Stimulated activated CD4-positive, alpha-beta T cell treated with anti-CD3 and anti-CD28 coated beads, TNF-alpha, amount 100 ng/mL, for 48 hours (primary cell): ENCODE data around the gene PRKAR2A.

Experiments used
- DNase-seq, 3 donors: peaks; one replicate each; pipeline ENCODE4 v3.0.0-alpha.2; 2020; ENCODE audit warnings: low read depth in 3 of 3

Gene PRKAR2A

DNA sequence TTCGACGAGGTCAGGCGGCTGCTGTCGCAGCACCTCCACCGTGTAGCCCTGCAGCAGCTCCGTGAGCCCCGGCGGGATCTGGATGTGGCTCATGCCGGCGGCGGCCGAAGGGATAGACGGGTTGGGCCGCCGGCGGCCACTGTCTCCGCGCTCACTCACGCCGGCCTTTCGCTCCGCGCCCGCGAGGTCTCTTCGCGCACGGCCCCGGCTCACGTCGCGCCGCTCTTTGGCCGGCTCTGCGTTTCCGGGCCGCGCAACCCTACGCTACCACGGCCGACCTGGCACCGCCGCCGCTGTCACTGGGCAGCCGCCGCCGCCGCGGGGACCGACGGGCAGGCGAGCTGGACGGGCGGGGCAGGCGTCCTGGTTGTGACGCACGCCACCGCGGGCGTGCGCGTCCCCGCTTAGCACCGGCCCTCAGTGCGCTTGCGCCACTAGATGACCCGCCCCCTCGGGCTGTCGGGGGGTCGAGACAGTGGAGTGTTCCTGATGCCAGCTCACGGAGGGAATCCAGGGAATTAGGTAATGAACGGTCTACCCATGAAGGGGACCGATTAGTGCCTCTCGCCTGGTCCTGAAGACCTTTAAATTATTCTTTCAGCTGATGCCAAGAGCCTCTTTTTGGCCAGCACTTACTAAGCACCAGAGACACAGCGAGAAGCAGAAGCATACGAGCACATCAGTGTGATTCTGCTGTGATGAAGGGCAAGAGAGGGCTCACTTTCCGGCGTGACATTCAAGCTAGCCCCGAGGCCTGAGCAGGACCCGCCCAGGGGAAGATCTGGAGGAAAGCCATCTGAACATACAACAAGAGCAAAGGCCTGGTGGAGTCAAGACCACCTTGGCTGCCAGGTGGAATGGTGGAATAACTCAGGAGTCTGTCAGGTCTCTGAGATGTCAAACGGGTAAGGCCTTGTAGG lies at the start of gene PRKAR2A:
Gene PRKAR2A (minus strand): TSS at position 371 of the 920 bp plus-strand sequence. CDS start 278 bp downstream, at position 93.
- DNase-seq: peak; percentile 55 to 77 (median 67)

DNA sequence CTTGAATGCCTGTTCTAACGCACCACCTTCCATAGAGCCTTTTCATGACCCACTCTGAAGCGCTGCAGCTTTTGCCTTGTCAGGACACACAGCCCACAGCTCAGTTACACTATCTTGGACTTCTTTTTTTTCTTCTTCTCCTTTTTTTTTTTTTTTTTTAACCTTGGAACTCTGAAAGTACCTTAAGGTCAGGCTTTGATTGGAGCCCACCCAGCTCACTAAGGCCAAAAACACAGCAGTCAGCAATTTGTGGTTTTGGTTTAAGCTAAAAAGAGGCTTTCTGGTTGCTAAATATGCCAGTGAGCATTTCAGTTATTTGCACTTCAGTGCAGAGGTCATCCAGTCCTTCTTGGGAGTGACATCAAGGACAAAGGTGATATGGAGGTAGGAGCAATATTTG lies 49.3 kb upstream of the PRKAR2A start:
- DNase-seq: no peak

DNA sequence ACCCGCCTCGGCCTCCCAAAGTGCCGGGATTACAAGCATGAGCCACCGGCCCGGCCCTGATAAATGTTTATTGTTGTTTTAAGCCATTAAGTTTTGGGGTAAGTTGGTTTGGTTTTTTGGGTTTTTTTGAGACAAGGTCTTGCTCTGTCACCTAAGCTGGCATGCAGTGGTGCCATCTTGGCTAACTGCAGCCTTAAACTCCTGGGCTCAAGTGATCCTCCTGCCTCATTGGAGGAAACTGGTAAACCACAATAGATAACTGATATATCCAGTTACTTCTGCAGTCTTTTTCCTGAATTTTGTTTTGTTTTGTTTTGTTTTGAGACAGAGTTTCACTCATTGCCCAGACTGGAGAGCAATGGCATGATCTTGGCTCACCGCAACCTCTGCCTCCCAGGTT lies 46.8 kb upstream of the PRKAR2A start:
- DNase-seq: no peak

DNA sequence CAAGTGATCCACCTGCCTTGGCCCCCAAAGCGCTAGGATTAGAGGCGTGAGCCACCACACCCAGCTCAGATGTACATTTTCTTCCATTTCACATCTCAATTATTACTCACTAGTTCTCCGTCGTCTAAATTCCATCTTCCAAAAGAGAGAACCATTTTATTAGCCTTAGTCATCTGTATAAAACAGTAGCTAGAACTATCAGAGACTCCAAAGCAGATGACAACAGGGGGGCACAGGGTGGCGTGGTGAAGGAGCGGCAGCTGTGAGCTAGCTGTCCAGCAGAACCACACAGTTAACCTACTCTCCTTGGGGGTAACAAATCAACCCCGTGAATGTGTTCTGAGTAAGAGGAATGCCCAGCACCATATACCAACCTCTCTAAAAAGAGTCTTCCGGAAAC lies 43.9 kb upstream of the PRKAR2A start:
- DNase-seq: no peak

DNA sequence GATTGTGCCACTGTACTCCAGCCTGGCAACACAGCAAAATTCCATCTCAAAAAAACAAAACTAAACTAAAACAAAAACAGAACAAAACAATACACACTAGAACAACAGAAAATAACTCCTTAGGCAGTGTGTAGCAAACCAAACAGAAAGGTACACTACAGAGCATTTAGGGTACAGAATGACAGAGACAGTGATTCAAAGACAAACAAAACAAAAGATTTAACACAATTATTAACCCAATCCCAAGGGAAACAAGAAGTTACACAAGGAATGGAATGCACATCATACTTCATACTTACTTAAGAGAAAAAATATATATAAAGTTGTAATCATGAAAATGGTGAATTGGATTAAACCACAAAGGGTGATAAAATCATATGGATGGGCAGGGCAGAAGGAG lies 38.1 kb upstream of the PRKAR2A start:
- no peak for DNase-seq

DNA sequence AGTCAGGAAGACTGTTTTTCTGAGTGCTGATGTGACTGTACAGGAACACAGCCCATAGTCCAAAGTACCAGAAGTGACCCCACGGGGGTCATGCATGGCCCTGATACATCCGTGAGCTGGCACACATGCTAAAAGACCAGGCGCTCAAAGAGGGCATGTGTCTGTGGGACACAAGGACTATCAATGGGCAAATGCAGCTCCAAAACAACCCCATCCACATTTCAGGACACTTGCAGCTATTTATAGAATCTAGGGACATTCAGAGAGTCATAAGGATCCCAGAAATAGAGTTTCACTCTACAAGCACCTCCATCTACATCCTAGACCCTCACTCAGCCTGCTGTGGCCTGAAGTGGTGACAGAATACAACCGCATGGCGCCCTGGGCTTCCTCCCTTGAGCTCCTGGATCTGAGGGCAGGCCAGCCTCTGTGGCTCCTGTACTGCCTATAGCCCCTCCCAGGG lies 34.0 kb upstream of the PRKAR2A start:
- no peak for DNase-seq

DNA sequence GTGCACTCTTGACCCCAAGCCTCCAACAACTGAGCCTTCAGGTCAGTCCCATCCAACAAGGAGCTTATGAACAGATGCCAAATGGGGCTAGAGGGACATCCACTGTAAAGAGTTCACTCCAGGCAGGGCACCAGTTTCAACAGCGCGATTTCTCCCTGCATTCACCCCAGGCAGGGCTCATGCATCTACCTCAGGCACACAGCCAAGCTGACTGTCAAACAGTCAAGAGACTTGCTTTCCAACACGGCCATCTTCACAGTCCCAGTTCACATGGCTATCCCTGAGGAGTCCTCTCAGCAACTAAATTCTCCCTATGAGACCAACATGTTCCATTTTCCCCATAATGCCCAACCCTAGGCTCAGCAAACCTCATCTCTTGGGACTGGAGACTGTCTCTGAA lies 33.3 kb upstream of the PRKAR2A start:
- DNase-seq: no peak

DNA sequence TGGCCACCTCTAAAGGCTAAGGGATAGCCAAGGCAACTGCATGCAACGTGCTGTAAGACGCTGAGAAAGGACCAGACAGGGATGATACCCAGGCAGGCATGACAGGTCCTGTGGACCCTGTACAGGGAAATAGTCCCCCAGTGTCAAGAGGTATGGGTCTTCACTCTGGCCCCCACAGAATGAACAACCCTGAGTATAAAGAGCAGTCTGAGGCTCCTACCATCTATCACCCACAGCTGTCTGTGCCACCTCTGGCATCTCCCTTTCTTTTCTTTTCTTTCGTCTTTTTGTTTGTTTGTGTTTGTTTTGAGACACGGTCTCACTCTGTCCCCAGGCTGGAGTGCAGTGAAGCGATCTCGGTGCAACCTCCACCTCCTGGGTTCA lies 32.3 kb upstream of the PRKAR2A start:
- no peak for DNase-seq

DNA sequence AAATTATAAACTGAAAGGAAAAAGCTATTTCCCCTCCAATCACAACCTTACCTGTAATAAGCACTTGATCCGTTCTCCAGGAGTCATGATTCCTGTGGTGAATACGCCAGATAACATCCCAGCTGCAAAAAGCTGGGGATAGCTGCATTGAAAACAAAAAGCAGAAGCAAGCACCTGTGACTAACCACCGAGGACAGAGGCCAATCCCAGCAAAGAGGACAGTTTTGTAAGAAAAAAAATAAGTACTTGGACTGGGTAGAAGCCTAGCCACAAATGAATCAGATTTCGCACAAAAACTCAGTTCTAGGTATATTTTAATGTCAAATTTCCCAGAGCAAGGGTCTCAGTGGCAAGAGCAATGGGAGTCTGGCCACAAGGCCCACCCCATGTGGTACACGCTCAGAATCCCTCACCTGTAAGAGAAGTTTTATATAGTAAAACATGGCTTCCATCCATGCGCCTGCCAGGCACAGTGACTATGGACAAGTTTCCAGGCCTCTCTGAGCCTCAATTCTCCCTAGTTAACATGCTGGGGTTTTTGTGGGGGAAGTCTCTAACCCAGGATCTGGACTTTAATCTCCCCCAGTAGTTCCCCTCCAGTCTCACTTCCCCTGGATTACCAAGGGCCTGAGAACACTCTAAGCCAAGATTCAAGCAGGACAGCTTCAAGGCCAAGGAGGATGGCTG lies 31.8 kb upstream of the PRKAR2A start:
- no peak for DNase-seq

DNA sequence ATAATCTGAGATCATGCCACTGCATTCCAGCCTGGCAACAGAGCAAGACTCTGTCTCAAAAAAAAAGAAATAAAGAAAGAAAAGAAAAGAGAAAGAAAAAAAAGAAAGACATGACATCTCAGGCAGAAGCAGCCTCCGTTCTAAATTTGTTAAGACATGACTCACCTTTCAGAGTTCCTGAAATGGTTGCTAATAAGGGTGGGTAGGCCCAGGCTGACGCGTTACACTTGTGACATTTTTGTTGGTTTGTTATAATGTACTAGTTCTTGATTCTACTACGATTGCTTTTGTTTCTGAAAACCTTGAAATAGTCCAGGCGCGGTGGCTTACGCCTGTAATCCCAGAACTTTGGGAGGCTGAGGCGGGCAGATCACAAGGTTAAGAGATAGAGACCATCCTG lies 30.0 kb upstream of the PRKAR2A start:
- no peak for DNase-seq

DNA sequence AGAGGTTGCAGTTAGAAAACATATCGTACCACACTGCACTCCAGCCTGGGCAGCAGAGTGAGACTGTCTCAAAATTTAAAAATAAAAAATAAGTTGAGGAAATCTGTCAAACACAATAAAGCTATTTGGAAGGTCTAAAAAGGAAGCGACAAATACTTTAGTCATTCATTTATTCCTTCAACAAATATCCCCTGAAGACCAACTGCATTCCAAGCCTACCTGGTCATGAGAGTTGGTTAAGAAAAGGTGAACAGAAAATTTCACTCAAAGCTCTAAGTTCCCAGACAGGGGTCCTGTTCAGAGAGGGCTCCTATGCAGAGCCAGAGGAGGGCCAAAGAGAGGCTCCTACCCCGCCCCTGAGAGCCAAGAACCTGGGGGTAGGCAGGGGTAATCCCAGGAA lies 15.4 kb upstream of the PRKAR2A start:
- no peak for DNase-seq

DNA sequence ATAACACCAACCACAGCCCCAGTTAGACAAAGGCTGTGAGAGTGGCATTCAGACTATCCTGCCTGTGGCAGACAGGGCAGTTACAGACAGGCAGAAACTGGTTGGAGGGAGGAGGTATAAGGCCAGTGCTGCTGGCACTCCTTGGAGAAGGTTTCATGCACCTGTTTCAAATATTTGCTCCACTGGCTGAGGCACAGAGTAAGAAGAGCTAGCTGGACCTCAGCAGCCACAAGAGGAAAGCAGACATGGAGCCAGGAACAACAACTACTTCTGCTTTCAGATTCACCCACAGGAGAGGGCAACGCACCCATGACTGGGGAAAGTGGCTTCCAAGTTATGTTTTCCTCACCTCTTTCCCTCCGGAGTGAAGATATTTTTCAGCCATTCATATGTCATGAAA lies 11.5 kb upstream of the PRKAR2A start:
- no peak for DNase-seq

DNA sequence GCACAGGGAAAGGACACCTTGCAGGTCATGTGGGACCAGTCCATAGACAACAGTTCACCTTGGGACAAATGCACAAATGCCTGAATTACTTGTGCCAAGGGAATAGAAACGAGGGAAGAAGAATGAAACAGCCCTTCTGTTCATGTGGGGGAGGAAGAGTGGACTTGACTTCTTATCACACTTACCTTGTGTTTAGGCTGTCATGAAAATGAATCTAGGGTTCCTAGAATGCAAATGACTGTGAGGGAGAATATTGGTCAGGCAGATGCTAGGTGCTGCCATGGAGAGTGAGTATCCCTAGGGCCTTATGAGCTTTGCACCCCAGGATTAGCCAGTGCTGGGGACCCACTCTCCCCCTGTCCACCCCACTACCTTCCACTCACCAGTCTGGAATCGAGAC lies 11.0 kb upstream of the PRKAR2A start:
- DNase-seq: no peak

DNA sequence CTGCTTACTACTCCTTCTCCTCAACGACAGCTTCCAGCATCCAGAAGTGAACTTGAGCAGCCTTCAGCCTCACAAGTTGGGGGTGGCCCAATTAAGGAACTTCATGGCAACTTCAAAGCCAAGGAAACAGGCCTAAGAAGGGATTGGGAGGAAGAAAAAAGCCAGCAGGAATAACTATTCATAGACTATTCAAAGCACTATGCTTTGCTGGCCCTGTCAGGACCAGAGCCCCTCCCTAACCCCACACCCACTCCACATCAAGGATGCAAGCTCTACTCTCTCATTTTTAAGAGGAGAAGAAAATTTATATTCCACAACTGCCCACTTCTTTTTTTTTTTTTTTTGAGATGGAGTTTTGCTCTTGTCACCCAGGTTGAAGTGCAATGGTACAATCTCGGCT lies 10.0 kb upstream of the PRKAR2A start:
- no peak for DNase-seq

DNA sequence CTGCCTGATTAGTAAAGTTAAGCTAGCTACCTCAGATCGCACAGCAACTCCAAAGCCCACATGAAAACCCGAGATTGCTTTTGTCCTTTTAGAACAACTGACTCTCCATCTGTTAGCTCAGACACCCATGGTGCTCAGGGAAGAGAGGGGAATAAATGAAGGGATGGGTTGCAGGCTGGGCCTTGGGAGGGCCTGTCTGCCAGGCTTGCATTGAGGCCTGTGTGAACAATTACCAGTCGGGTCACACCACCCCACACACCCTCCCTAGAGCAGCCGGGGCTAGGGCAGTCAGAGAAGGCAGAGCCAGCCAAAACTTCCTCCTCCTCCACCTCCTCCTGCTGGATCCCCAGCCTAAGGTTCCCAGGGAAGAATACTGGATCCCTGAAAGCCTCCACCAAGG lies 8.8 kb upstream of the PRKAR2A start:
- no peak for DNase-seq

DNA sequence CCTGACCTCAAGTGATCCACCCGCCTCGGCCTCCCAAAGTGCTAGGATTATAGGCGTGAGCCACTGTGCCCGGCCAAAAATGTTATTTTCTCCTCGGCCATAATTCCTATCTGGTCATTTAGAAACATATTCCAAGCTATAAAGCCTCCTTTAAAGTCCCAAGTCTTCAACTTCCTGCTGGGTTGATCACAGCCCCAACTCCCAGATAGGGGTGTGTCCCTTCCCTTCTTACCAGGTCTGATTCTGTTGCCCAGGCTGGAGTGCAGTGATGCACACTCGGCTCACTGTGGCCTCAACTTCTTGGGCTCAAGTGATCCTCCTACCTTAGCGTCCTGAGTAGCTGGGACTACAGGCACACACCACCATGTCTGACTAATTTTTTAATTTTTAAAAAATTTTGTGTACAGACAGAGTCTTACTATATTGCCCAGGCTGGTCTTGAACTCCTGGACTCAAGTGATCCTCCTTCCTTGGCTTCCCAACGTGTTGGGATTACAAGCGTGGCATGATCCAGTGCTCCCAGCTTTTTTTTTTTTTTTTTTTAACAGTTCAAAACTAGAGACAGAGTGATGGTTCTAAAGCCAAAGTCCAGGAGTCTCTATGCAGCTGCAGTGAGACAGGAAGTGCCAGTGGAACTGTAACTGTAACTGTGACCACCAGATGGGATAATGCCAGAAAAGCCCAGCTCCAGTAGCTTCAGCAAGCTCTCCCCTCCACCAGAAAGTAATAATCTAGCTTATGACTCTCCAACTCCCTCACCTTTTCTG lies 8.2 kb upstream of the PRKAR2A start:
- no peak for DNase-seq

DNA sequence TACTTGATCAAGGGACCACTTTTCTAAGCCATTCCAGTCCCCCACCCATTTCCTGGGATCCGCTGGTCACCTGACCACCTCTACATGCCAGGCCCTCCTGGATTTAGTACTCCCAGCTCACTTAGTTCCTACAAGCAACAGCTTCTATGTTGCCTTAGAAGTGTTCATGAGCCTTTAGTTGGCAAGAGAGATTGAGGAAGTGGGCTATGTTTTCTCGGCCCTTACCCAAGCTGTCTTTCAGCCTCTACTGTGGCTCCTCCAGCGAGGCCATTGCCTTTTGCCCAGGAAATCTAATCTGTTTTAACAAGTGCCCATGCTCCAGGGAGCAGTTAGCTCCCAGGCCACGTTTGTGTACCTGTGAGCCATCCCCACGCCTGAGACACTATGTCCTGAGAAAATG lies 4.5 kb upstream of the PRKAR2A start:
- no peak for DNase-seq

DNA sequence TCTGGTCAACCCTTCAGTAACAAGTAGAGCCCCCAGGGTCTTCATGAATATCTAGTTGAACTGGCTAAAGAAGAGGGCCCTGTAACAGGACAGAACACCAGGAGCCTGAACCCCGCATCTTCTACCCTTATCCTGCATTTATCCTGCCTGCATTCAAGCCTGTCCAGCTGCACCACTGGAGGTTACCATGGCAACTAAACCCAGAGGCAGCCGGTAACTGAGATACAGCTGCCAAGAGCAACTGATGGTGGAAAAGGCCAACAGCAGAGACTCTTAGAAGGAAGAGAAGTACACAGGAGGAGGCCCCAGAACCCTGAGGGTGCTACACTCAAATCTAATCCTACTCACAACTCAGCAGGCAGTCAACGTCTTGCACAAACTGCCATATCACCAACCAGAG lies 3.7 kb upstream of the PRKAR2A start:
- DNase-seq: no peak

DNA sequence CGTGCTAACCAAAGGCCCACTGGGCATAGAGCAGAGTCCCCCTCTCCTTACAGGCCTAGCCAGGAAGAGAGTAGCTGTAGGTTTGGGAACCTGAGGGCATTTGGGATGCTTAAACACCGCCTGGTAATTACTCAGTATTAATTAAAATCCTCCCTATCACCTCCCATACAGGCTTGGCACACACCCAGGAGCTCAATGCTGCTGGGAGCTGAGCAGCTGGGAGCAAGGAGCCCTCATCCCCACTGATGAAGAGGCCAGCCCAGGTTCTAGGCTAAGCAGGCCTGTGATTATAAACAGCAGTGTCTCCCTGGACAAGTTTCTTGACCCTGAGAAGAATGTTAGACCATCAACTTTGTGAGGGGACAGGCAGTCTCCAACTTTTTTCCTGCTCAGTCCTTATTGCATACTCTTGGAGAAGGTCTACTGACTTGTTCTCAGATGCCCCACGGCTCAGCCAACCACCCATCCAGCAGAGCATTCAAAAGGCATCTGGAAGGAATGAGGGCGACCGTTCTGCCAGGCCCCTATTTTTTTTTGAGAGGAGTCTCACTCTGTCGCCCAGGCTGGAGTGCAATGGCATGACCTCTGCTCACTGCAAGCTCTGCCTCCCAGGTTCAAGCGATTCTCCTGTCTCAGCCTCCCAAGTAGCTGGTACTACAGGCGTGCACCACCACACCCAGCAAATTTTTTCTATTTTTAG lies 1.3 kb upstream of the PRKAR2A start:
- no peak for DNase-seq

DNA sequence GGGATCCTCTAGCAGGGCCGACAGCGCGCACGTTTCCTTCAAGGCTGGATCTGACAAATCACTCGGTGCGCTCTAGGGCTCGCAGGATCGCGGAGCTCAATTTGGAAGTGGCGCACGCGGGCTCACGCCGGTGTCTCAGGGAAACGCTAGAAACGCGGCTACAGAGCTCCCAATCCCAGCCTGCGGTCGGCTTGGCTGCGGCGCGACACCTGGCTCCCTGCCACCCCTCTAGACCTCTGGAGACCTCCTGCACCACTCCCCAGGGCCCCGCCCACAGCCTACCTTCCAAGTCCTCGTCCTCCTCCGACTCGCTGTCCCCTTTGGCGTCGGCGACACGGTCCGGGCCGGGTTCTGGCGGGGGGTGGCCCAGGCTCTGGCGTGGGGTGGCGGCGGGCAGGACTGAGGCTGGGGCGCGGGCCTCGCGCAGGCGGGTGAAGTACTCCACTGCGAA lies 596 bp downstream of the PRKAR2A start:
- peak; percentile 21 to 46 (median 27) for DNase-seq

DNA sequence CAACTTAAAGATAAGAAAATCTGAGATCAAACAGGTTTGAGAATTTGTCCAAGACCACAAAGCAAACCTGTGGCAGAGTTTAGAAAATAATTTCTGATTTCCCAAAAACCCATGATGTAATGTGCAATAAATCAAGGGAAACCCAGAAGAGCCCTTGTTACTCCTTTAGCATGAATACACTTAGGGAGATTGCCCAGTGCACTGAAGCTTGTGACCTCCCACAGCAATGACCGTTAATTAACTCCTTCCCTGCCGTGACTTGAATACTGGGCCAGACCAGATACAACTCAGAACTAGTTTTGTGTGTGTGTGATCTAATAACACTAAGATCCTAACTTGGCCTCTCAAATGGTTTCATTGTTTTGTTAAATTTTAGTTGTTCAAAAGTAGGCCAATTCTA lies 2.5 kb downstream of the PRKAR2A start:
- no peak for DNase-seq

DNA sequence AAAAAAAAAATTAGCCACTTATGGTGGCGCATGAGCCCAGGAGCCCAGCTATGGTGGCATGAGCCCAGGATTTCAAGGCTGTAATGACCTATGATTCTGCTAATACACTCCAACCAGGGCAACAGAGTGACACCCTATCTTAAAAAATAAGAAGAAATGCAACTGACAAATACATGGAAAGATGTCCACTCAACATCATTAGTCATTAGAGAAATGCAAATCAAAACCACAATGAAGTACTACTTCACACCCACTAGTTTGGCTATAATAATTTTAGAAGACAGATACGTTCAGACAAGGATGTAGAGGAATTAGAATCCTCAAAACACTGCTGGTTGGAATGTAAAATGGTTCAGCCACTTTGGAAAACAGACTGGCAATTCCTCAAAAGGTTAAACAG lies 10.5 kb downstream of the PRKAR2A start:
- DNase-seq: no peak
